Breast epithelium (tissue), 3 donors: ENCODE data around the gene TTC7B.

Source experiments
- CTCF ChIP-seq, 3 donors: fragments of 450-650 bp; IDR thresholded peaks; one replicate each; pipeline ENCODE4 v1.5.1; 2016 to 2017; ENCODE audit warnings: antibody characterized with exemption in 3 of 3, mild to moderate bottlenecking in 3 of 3, moderate library complexity in 3 of 3
- POLR2A ChIP-seq: fragments of 450-650 bp; IDR thresholded peaks from one replicate; pipeline ENCODE4 v1.6.1; 2016; ENCODE audit warnings: antibody characterized with exemption, mild to moderate bottlenecking, moderate library complexity

GRCh38 chr14:90600619-90601018 lies 215.6 kb downstream of the TTC7B start:
- TF ChIP-seq CTCF (IDR thresholded peaks at IDR 0.05) (no peak), POLR2A (no peak)
